SK-N-SH (cell line): ENCODE results near the gene IQSEC3. TPM values are rescaled to one million over a fixed set of nuclear protein-coding genes. Genes with fewer than 3 reads are reported as not detected.

Experiments used
- CTCF ChIA-PET: fragments of 300-600, 350-600 bp; formaldehyde crosslinking; extraction: SDS; loops from one replicate; lab custom pipeline; 2021; lab: Yijun Ruan, JAX
- POLR2A ChIA-PET: fragments of 350-600 bp; sonication (Branson Sonifier 250); formaldehyde crosslinking; extraction: SDS; loops from one replicate; lab custom pipeline; 2020; ENCODE audit warnings: antibody characterized with exemption, inconsistent platforms; lab: Yijun Ruan, JAX
- DNase-seq: peaks from one replicate; pipeline ENCODE4 v3.0.0; 2012
- H2AFZ ChIP-seq: fragments of 200-600 bp; sonication (generic); 2 replicates; pipeline ENCODE4 v1.8.1; 2016; ENCODE audit warnings: antibody characterized with exemption, mild to moderate bottlenecking, low read depth
- H3F3A ChIP-seq: fragments of 200-600 bp; sonication (generic); replicated peaks from 2 replicates; pipeline ENCODE3; 2016; ENCODE audit warnings: antibody characterized with exemption, mild to moderate bottlenecking; ENCODE audit not compliant: insufficient read depth
- H3K27ac ChIP-seq, 2 experiments: fragments of 200-500 bp in 1 of 2; fragments of 200-600 bp in 1 of 2; sonication (Bioruptor generic) in 1 of 2; sonication (generic), shearing (Covaris generic) in 1 of 2; 2 replicates each; pipeline versions ENCODE4 v1.5.1 to v1.6.1; 2014 to 2016; ENCODE audit warnings: low read depth in 2 of 2, inconsistent platforms in 1 of 2, low read length in 1 of 2, mild to moderate bottlenecking in 1 of 2, mixed read lengths in 1 of 2
- H3K27me3 ChIP-seq: fragments of 200-600 bp; sonication (generic), shearing (Covaris generic); 2 replicates; pipeline ENCODE4 v1.6.1; 2016; ENCODE audit warnings: mixed run types; ENCODE audit not compliant: insufficient read depth
- H3K36me3 ChIP-seq, 2 experiments: fragments of 200-500 bp in 1 of 2; fragments of 200-600 bp in 1 of 2; sonication (Bioruptor generic) in 1 of 2; sonication (generic) in 1 of 2; replicated peaks in 1 of 2; 2 replicates each; pipeline versions ENCODE3 to v1.5.1; 2014 to 2016; ENCODE audit warnings: low read length in 1 of 2, mild to moderate bottlenecking in 1 of 2; ENCODE audit not compliant: insufficient read depth in 2 of 2, control insufficient read depth in 1 of 2
- H3K4me1 ChIP-seq, 2 experiments: fragments of 200-500 bp in 1 of 2; fragments of 200-600 bp in 1 of 2; sonication (Bioruptor generic) in 1 of 2; sonication (generic), shearing (Covaris generic) in 1 of 2; 2 replicates each; pipeline versions ENCODE4 v1.5.1 to v1.6.1; 2014 to 2016; ENCODE audit warnings: low read depth in 1 of 2, low read length in 1 of 2, mixed run types in 1 of 2; ENCODE audit not compliant: insufficient read depth in 2 of 2, control insufficient read depth in 1 of 2
- H3K4me2 ChIP-seq: fragments of 200-600 bp; sonication (generic), shearing (Covaris generic); 2 replicates; pipeline ENCODE4 v1.6.1; 2017; ENCODE audit warnings: mixed run types
- H3K4me3 ChIP-seq, 2 experiments: fragments of 200-500 bp in 1 of 2; fragments of 200-600 bp in 1 of 2; sonication (Bioruptor generic) in 1 of 2; sonication (generic), shearing (Covaris generic) in 1 of 2; 2 replicates each; pipeline versions ENCODE4 v1.5.1 to v1.8.1; 2014 to 2016; ENCODE audit warnings: low read depth in 2 of 2, inconsistent platforms in 1 of 2, low read length in 1 of 2, mild to moderate bottlenecking in 1 of 2, mixed read lengths in 1 of 2, moderate library complexity in 1 of 2
- H3K79me2 ChIP-seq: fragments of 200-600 bp; sonication (generic); 2 replicates; pipeline ENCODE4 v1.8.1; 2017; ENCODE audit warnings: mild to moderate bottlenecking; ENCODE audit not compliant: insufficient read depth
- H3K9ac ChIP-seq: fragments of 200-600 bp; sonication (generic); 2 replicates; pipeline ENCODE4 v1.6.1; 2017; ENCODE audit warnings: mixed run types
- H3K9me2 ChIP-seq: fragments of 200-600 bp; sonication (generic); 2 replicates; pipeline ENCODE4 v1.6.1; 2017; ENCODE audit warnings: mixed run types
- H3K9me3 ChIP-seq: fragments of 200-600 bp; sonication (generic); 2 replicates; pipeline ENCODE4 v1.6.1; 2017; ENCODE audit warnings: mixed run types, mild to moderate bottlenecking, moderate library complexity
- H4K20me1 ChIP-seq: fragments of 200-600 bp; sonication (generic); 2 replicates; pipeline ENCODE4 v1.6.1; 2017; ENCODE audit warnings: mild to moderate bottlenecking, mixed run types; ENCODE audit not compliant: insufficient read depth
- ELF1 ChIP-seq: IDR thresholded peaks from 2 replicates; pipeline ENCODE4 v1.4.0; 2012
- EZH2phosphoT487 ChIP-seq: fragments of 200-600 bp; sonication (generic); IDR thresholded peaks from 2 replicates; pipeline ENCODE4 v1.6.1; 2017; ENCODE audit warnings: low read depth, mixed run types, mild to moderate bottlenecking, antibody characterized with exemption, moderate library complexity, borderline replicate concordance
- FOXM1 ChIP-seq: IDR thresholded peaks from 2 replicates; pipeline ENCODE4 v1.4.0; 2012; ENCODE audit warnings: low read depth, mild to moderate bottlenecking
- GABPA ChIP-seq: IDR thresholded peaks from 2 replicates; pipeline ENCODE4 v1.4.0; 2012; ENCODE audit warnings: low read depth, mild to moderate bottlenecking
- GATA2 ChIP-seq: sonication (generic); formaldehyde crosslinking; IDR thresholded peaks from 2 replicates; pipeline ENCODE4 v1.5.0; 2020; ENCODE audit warnings: mild to moderate bottlenecking, missing genetic modification reagents
- JUND ChIP-seq: IDR thresholded peaks from 2 replicates; pipeline ENCODE4 v1.4.0; 2012
- MAX ChIP-seq: IDR thresholded peaks from 2 replicates; pipeline ENCODE4 v1.4.0; 2012; ENCODE audit warnings: low read depth
- MEF2A ChIP-seq: IDR thresholded peaks from 2 replicates; pipeline ENCODE4 v1.4.0; 2012; ENCODE audit warnings: low read depth, borderline replicate concordance
- MXI1 ChIP-seq: IDR thresholded peaks from 2 replicates; pipeline ENCODE4 v1.6.1; 2012; ENCODE audit warnings: mild to moderate bottlenecking, low read depth, low read length, improper control_type of control experiment
- NFIC ChIP-seq: IDR thresholded peaks from 2 replicates; pipeline ENCODE4 v1.4.0; 2012; ENCODE audit warnings: borderline replicate concordance
- POLR2AphosphoS5 ChIP-seq: IDR thresholded peaks from 2 replicates; pipeline ENCODE4 v1.6.1; 2012; ENCODE audit warnings: low read depth, low read length
- RCOR1 ChIP-seq: fragments of 150-350 bp; IDR thresholded peaks from 2 replicates; pipeline ENCODE4 v1.6.1; 2017; ENCODE audit warnings: antibody characterized with exemption, low read length
- RXRA ChIP-seq: IDR thresholded peaks from 2 replicates; pipeline ENCODE4 v1.4.0; 2012; ENCODE audit warnings: low read depth, mild to moderate bottlenecking, borderline replicate concordance
- TCF12 ChIP-seq: IDR thresholded peaks from 2 replicates; pipeline ENCODE4 v1.4.0; 2012
- WGBS: methylation state at CpG from one replicate; pipeline ENCODE4 v1.1.6; 2017; ENCODE audit warnings: low lambda C conversion rate; 5-methylcytosine and 5-hydroxymethylcytosine counted together
- polyA plus RNA-seq, 3 experiments: library from polyadenylated mRNA; depleted of rRNA; stranded (reverse); fragments of >200 nt; gene quantifications; 2 replicates each; pipeline ENCODE4 v1.2.3, GENCODE V29; 2012
- TF ChIP-seq, protein P1 (sequence below): IDR thresholded peaks from 2 replicates; pipeline ENCODE4 v1.4.0; 2012; ENCODE audit warnings: low read depth, borderline replicate concordance
- TF ChIP-seq, protein P2 (sequence below): fragments of 150-350 bp; IDR thresholded peaks from 2 replicates; pipeline ENCODE4 v1.6.1; 2017; ENCODE audit warnings: antibody characterized with exemption, low read length, low read depth, borderline replicate concordance
- TF ChIP-seq, protein P3 (sequence below): fragments of 150-350 bp; IDR thresholded peaks from 2 replicates; pipeline ENCODE4 v1.6.1; 2016; ENCODE audit warnings: mild to moderate bottlenecking, low read depth, low read length

The IQSEC3 gene
- polyA plus RNA-seq, 1 of the 3 experiments (the other 2 are of a cell fraction): 0.02 TPM

- no peaks in the 10 kb centered on the region for H3K36me3 ChIP-seq
- DNase-seq: no peak
- no peak overlapping the region for H3K9ac ChIP-seq
- CTCF ChIA-PET: interaction anchor here (1.1 to 1.6 kb wide), 3 partner anchors 8 to 14 kb away, joined by 3 to 9 read pairs (median 4); no protein-coding TSS in a partner anchor
- H3K27me3 ChIP-seq: peaks cover under 1% of the 10 kb centered on the region; the same call in 1 of the 2 replicates
- H3K27ac ChIP-seq: no peak overlapping the region
- no peaks in the 10 kb centered on the region for H4K20me1 ChIP-seq
- H3K4me2 ChIP-seq: no peak overlapping the region
- H2AFZ ChIP-seq: no peak overlapping the region
- peaks cover 0 to 6% of the 10 kb centered on the region in 2 experiments; a peak in 1 of 4 replicates for H3K4me1 ChIP-seq
- no peaks in the 10 kb centered on the region for H3F3A ChIP-seq
- WGBS: 42% methylated on average over 9 of the region's 12 CpGs
- H3K4me3 ChIP-seq: no peak overlapping the region
- TF ChIP-seq TCF12 (no peak), NFIC (no peak), GATA2 (CRISPR knock-in tag) (no peak), MXI1 (no peak), EZH2phosphoT487 (no peak), MEF2A (no peak), GABPA (no peak)
- TF ChIP-seq, protein P1, sequence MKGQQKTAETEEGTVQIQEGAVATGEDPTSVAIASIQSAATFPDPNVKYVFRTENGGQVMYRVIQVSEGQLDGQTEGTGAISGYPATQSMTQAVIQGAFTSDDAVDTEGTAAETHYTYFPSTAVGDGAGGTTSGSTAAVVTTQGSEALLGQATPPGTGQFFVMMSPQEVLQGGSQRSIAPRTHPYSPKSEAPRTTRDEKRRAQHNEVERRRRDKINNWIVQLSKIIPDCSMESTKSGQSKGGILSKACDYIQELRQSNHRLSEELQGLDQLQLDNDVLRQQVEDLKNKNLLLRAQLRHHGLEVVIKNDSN: no peak
- TF ChIP-seq, all 33 proteins: peak for 0
- Histone ChIP-seq H3K9me2 (no peaks in the 10 kb centered on the region), H3K79me2 (no peaks in the 10 kb centered on the region), H3K9me3 (no peaks in the 10 kb centered on the region)
- POLR2A ChIA-PET: no interaction called here
Measured at GRCh38 chr12:213527-213932, 147.0 kb downstream of the IQSEC3 start.

GRCh38 chr12:214003-214741, 147.6 kb downstream of the IQSEC3 start, which contains the start of gene SLC6A12:
Gene SLC6A12, minus strand, starts transcription at chr12:214157. Its CDS starts 4,171 bp downstream, at chr12:209986.
- Histone ChIP-seq H3K36me3 (no peaks in the 10 kb centered on the region), H3F3A (no peaks in the 10 kb centered on the region), H3K27ac (no peak within 1 kb of the TSS), H3K79me2 (no peaks in the 10 kb centered on the region), H3K4me2 (no peak within 1 kb of the TSS), H3K4me1 (peaks cover 0 to 6% of the 10 kb centered on the region in 2 experiments; a peak in 1 of 4 replicates), H3K9me3 (no peaks in the 10 kb centered on the region), H3K9ac (no peak within 1 kb of the TSS), H4K20me1 (no peaks in the 10 kb centered on the region), H3K9me2 (no peaks in the 10 kb centered on the region), H3K4me3 (no peak within 1 kb of the TSS), H2AFZ (no peak within 1 kb of the TSS), H3K27me3 (no peaks in the 10 kb centered on the region; the same call in 1 of the 2 replicates)
- POLR2A ChIA-PET: no interaction called here
- CTCF ChIA-PET: interaction anchor here (1.6 kb wide), 1 partner anchor 10 kb away, joined by 9 read pairs; no protein-coding TSS in a partner anchor
- 61% methylated on average over 14 of the region's 14 CpGs for WGBS
- TF ChIP-seq FOXM1: no peak
- TF ChIP-seq MEF2A: no peak
- no peak for TF ChIP-seq POLR2AphosphoS5
- no peak for TF ChIP-seq GABPA
- TF ChIP-seq, protein P2, sequence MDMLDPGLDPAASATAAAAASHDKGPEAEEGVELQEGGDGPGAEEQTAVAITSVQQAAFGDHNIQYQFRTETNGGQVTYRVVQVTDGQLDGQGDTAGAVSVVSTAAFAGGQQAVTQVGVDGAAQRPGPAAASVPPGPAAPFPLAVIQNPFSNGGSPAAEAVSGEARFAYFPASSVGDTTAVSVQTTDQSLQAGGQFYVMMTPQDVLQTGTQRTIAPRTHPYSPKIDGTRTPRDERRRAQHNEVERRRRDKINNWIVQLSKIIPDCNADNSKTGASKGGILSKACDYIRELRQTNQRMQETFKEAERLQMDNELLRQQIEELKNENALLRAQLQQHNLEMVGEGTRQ: no peak
- no peak for TF ChIP-seq RXRA
- no peak for TF ChIP-seq JUND
- no peak for TF ChIP-seq ELF1
- no peak for TF ChIP-seq MAX
- TF ChIP-seq RCOR1: no peak
- TF ChIP-seq NFIC: no peak
- TF ChIP-seq GATA2 (CRISPR knock-in tag): no peak
- TF ChIP-seq, protein P3, sequence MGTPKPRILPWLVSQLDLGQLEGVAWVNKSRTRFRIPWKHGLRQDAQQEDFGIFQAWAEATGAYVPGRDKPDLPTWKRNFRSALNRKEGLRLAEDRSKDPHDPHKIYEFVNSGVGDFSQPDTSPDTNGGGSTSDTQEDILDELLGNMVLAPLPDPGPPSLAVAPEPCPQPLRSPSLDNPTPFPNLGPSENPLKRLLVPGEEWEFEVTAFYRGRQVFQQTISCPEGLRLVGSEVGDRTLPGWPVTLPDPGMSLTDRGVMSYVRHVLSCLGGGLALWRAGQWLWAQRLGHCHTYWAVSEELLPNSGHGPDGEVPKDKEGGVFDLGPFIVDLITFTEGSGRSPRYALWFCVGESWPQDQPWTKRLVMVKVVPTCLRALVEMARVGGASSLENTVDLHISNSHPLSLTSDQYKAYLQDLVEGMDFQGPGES: no peak
- no peak for DNase-seq
